Upper lobe of left lung (tissue), 6 donors: ENCODE measurements around the gene CCDC90B. TPM values are rescaled to one million over a fixed set of nuclear protein-coding genes. Genes with fewer than 3 reads are reported as not detected.
"Not testable (repeated sequence)": the region's sequence is repeated elsewhere in the genome, so short reads cannot be mapped to it uniquely, and the experiment has no call there.

ENCODE experiments used
- ATAC-seq, 2 donors: fragments of 200-7000 bp; cut with Tn5 transposase; one replicate each; pipeline ENCODE4 v1.9.1; 2022; ENCODE audit warnings: mild to moderate bottlenecking in 2 of 2, moderate library complexity in 2 of 2; ENCODE audit not compliant: low FRiP score in 2 of 2
- DNase-seq, 2 donors: peaks; one replicate each; pipeline ENCODE4 v3.0.0-alpha.2; 2019 to 2020
- H3K27ac ChIP-seq, 4 donors: fragments of 200-600 bp; sonication (generic); one replicate each; pipeline ENCODE4 v1.5.1; 2016 to 2019
- H3K27me3 ChIP-seq, 4 donors: fragments of 200-600 bp; sonication (generic); one replicate each; pipeline ENCODE4 v1.5.1; 2017 to 2019
- H3K36me3 ChIP-seq, 4 donors: fragments of 200-600 bp; sonication (generic); one replicate each; pipeline ENCODE4 v1.5.1; 2016 to 2019
- H3K4me1 ChIP-seq, 4 donors: fragments of 200-600 bp; sonication (generic); one replicate each; pipeline ENCODE4 v1.5.1; 2018 to 2019
- H3K4me3 ChIP-seq, 4 donors: fragments of 200-600 bp; sonication (generic); one replicate each; pipeline ENCODE4 v1.5.1; 2017 to 2019; ENCODE audit warnings: mild to moderate bottlenecking in 2 of 4, moderate library complexity in 1 of 4
- H3K9me3 ChIP-seq, 4 donors: fragments of 200-600 bp; sonication (generic); one replicate each; pipeline ENCODE4 v1.5.1; 2018 to 2019
- EP300 ChIP-seq, 4 donors: sonication (generic); formaldehyde crosslinking; IDR thresholded peaks; one replicate each; pipeline ENCODE4 v1.5.1; 2017; ENCODE audit warnings: antibody characterized with exemption in 4 of 4, control low read depth in 2 of 4
- POLR2A ChIP-seq, 4 donors: fragments of 450-650 bp; IDR thresholded peaks; one replicate each; pipeline ENCODE4 v1.5.1; 2016 to 2017; ENCODE audit warnings: antibody characterized with exemption in 4 of 4, mild to moderate bottlenecking in 2 of 4
- POLR2AphosphoS5 ChIP-seq, 2 donors: sonication (generic); formaldehyde crosslinking; IDR thresholded peaks; one replicate each; pipeline ENCODE4 v1.5.1; 2017; ENCODE audit warnings: antibody characterized with exemption in 2 of 2
- WGBS, 2 donors: methylation state at CpG; one replicate each; pipeline ENCODE4 v1.1.5; 2017 to 2018; 5-methylcytosine and 5-hydroxymethylcytosine counted together
- total RNA-seq, 6 donors: library from RNA; depleted of rRNA in 4 of 6; stranded (reverse); fragments of >200 nt in 4 of 6; gene quantifications; one replicate each; pipeline versions ENCODE4 v1.1.0 to v1.2.1, GENCODE V29; 2016 to 2021
- TF ChIP-seq, protein P1 (sequence below), 6 experiments: fragments of 450-650 bp in 4 of 6; fragments of 200-600 bp in 2 of 6; sonication (generic) in 2 of 6; IDR thresholded peaks; one replicate each; pipeline ENCODE4 v1.5.1; 2016 to 2019; ENCODE audit warnings: antibody characterized with exemption in 6 of 6
- donor health status: DM: no; HTN: no; CAD: no; lungs with moderate emphysema.
- donor health status: DM: no; HTN: yes; CAD: no; lungs with severe emphysema.

The CCDC90B gene
- total RNA-seq, 6 donors from 2014 or later: 8.9 to 40.7 (median 20.9) TPM

DNA sequence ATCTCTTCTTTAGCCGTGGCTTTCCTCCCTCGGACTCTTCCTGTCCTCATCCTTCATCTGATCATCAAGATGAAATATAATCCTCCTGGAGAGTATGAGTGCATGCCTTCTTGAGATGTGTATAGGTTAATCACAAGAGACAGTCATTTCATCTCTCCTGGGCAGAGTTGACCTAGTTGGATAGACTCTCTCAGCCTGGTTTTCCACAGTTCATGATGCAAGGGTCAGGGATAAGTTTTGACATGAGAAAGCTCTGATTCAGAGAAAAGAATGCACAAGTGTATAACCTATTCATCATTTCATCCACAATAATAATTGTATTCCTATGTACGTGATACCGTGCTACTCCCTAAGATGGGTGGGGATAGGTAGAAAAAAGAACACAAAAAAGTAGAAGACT is 33.2 kb upstream of the CCDC90B start:
- no peaks in the 10 kb centered on the region for H3K9me3 ChIP-seq
- no peaks in the 10 kb centered on the region for H3K4me1 ChIP-seq
- 44 to 45% methylated on average over 4 of the region's 4 CpGs for WGBS, 2 donors
- ATAC-seq: no peak
- TF ChIP-seq POLR2A (IDR thresholded peaks at IDR 0.05): no peak
- TF ChIP-seq, protein P1, sequence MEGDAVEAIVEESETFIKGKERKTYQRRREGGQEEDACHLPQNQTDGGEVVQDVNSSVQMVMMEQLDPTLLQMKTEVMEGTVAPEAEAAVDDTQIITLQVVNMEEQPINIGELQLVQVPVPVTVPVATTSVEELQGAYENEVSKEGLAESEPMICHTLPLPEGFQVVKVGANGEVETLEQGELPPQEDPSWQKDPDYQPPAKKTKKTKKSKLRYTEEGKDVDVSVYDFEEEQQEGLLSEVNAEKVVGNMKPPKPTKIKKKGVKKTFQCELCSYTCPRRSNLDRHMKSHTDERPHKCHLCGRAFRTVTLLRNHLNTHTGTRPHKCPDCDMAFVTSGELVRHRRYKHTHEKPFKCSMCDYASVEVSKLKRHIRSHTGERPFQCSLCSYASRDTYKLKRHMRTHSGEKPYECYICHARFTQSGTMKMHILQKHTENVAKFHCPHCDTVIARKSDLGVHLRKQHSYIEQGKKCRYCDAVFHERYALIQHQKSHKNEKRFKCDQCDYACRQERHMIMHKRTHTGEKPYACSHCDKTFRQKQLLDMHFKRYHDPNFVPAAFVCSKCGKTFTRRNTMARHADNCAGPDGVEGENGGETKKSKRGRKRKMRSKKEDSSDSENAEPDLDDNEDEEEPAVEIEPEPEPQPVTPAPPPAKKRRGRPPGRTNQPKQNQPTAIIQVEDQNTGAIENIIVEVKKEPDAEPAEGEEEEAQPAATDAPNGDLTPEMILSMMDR (IDR thresholded peaks at IDR 0.05): no peak
- TF ChIP-seq POLR2AphosphoS5 (IDR thresholded peaks at IDR 0.05): no peak
- TF ChIP-seq EP300 (IDR thresholded peaks at IDR 0.05): no peak
- no peak for DNase-seq
- no peaks in the 10 kb centered on the region for H3K36me3 ChIP-seq
- no peak overlapping the region for H3K4me3 ChIP-seq
- H3K27me3 ChIP-seq: no peaks in the 10 kb centered on the region
- H3K27ac ChIP-seq: no peak overlapping the region

DNA sequence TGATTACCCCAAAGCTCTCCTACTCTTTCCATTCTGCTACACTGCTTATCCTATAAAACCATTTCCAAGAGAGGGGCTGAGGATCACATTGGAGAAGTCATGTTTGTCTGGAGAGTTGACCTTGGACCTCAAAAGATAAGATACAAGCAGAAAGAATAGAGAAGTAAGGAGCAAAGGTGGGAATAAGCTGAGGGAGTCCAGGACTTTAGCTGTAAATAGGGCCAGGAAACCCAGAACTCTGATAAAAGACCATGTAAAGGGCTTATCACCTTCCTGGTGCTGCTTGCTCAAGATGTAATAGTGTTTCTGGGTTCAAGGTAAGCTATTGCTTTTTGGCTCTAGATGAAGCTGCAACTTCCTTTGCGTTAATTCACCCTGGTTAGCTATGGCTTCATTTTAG is 32.8 kb upstream of the CCDC90B start:
- ATAC-seq (no peak), DNase-seq (no peak)
- WGBS, 2 donors: 86 to 100% methylated on average over 1 of the region's 1 CpG
- no peaks in the 10 kb centered on the region for H3K27me3 ChIP-seq
- H3K4me3 ChIP-seq: no peak overlapping the region
- no peaks in the 10 kb centered on the region for H3K9me3 ChIP-seq
- TF ChIP-seq POLR2AphosphoS5 (IDR thresholded peaks at IDR 0.05) (no peak), EP300 (IDR thresholded peaks at IDR 0.05) (no peak), POLR2A (IDR thresholded peaks at IDR 0.05) (no peak)
- TF ChIP-seq, protein P1 (IDR thresholded peaks at IDR 0.05): no peak
- H3K36me3 ChIP-seq: no peaks in the 10 kb centered on the region
- H3K4me1 ChIP-seq: no peaks in the 10 kb centered on the region
- no peak overlapping the region for H3K27ac ChIP-seq

DNA sequence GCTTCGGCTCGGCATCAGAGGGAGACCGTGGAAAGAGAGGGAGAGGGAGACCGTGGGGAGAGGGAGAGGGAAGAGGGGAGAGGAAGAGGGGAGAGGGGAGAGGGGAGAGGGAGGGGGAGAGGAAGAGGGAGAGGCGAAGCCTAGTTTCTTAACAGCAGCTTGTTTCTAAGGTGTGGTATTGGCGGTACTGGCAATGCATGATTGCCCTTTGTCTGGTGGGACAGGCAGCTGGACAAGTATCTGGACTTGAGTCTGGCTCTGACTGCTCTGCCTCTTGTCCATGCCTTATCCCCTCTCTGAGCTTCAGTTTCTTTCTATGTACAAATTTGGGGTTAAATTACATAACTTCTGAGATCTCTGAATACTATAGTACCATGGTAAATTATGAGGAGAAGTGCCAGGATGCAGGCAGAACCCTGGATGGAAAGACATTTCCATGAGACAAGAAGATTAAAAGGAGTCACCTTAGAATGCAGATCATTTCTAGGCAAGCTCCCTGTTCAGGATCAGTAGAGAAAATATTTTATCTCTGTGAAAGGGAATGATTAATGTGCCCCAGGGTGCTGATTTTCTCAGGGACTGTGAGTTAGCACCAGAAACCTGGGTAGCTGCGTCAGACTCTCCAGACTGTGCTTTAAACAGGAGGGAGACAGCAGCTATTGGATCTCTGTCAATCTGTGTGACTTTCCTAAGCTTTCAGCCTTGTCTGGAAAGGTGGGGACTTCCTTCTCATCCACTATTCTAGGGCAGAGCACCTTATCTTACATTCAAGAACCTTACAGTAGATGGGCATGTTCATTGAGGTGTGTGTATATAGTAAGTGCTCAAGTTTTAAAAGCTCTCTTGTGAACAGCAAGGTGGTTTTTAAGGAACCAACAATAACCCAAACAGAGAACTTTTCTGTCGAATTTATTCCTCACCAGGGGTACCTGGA is 31.9 kb upstream of the CCDC90B start:
- Histone ChIP-seq H3K27ac (no peak overlapping the region), H3K9me3 (no peaks in the 10 kb centered on the region), H3K27me3 (no peaks in the 10 kb centered on the region), H3K4me3 (no peak overlapping the region), H3K4me1 (no peaks in the 10 kb centered on the region), H3K36me3 (no peaks in the 10 kb centered on the region)
- ATAC-seq: no peak
- WGBS, 2 donors: 81 to 85% methylated on average over 7 to 8 of the region's 8 CpGs
- no peak for DNase-seq
- TF ChIP-seq EP300 (IDR thresholded peaks at IDR 0.05) (no peak), POLR2A (IDR thresholded peaks at IDR 0.05) (no peak)
- TF ChIP-seq, protein P1 (IDR thresholded peaks at IDR 0.05): no peak

DNA sequence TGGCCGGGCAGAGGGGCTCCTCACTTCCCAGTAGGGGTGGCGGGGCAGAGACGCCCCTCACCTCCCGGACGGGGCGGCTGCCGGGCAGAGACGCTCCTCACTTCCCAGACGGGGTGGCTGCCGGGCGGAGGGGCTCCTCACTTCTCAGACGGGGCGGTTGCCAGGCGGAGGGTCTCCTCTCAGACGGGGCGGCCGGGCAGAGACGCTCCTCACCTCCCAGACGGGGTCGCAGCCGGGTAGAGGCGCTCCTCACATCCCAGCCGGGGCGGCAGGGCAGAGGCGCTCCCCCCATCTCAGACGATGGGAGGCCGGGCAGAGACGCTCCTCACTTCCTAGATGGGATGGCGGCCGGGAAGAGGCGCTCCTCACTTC is 30.7 kb upstream of the CCDC90B start:
- not testable (repeated sequence) for H3K27me3 ChIP-seq, H3K9me3 ChIP-seq, H3K27ac ChIP-seq, DNase-seq, H3K36me3 ChIP-seq, H3K4me1 ChIP-seq, H3K4me3 ChIP-seq, ATAC-seq
- 97 to 98% methylated on average over 8 to 30 of the region's 31 CpGs for WGBS, 2 donors

DNA sequence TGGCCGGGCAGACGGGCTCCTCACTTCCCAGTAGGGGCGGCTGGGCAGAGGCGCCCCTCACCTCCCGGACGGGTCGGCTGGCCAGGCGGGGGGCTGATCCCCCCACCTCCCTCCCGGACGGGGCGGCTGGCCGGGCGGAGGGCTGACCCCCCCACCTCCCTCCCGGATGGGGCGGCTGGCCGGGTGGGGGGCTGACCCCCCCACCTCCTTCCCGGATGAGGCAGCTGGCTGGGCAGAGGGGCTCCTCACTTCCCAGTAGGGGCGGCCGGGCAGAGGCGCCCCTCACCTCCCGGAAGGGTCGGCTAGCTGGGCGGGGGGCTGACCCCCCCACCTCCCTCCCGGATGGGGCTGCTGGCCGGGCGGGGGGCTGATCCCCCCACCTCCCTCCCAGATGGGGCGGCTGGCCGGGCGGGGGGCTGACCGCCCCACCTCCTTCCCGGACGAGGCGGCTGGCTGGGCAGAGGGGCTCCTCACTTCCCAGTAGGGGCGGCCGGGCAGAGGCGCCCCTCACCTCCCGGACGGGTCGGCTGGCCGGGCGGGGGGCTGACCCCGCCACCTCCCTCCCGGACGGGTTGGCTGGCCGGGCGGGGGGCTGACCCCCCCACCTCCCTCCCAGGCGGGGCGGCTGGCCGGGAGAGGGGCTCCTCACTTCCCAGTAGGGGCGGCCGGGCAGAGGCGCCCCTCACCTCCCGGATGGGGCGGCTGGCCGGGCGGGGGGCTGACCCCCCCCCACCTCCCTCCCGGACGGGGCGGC is 30.2 kb upstream of the CCDC90B start:
- H3K4me3 ChIP-seq, H3K9me3 ChIP-seq, H3K27ac ChIP-seq, H3K27me3 ChIP-seq, H3K4me1 ChIP-seq, ATAC-seq, H3K36me3 ChIP-seq: not testable (repeated sequence)
- peak in 1 of 2 donors; percentile 59 for DNase-seq
- WGBS, 2 donors: 94% methylated on average over 25 of the region's 59 CpGs; no CpG with 5 or more reads in 1 of the 2 donors
